ENCODE measurements around the gene TENM3. TPM values are rescaled to one million over a fixed set of nuclear protein-coding genes. Genes with fewer than 3 reads are reported as not detected.
A peak's percentile ranks its signal among the peaks of the same experiment; 100 is the strongest.

TENM3 gene
- total RNA-seq, 1 experiment from 2014 or later = 71.0 TPM

DNA sequence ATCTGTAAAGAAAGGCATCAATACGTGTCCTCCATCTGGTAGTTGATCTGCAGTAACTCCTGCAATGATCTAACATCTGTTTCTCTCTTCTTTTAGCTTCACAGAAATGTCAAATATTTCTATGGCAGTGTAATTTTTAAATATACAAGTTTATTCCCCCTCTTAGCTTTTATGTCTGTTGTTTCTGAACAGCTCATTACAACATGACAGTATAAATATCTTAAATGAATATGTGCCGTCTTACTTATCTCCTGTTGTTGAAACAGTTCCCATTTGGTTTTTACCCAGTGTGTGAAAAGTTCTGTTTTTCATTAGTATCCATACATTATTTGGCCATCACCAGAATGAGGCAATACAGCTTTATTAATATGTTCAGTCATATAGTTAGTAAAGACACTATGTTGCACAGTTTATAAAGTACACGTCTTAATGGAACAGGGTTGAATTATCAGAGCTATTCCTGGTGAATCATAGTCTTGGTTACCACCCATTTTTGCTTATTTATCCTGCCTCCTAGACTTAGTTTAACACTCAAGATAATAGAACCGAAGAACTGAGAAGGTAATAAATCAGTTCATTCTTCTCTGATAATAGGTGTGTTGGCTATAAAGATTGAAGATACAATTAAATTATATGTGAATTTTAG lies 321.6 kb downstream of the TENM3 start:
- Mint-ChIP-seq H3K27ac (0 out of 2 replicates have a peak overlapping the region, but pooled peaks have one; percentile 32), H3K9me3 (no peaks in the 10 kb centered on the region), H3K4me3 (no peak overlapping the region), H3K27me3 (ENCODE audit: low read depth) (no peaks in the 10 kb centered on the region), H3K36me3 (no peaks in the 10 kb centered on the region; the same call in 1 of the 2 replicates), H3K4me1 (peaks cover 67% of the 10 kb centered on the region)
- CTCF ChIA-PET = no interaction called here
- TF ChIP-seq, protein P1, sequence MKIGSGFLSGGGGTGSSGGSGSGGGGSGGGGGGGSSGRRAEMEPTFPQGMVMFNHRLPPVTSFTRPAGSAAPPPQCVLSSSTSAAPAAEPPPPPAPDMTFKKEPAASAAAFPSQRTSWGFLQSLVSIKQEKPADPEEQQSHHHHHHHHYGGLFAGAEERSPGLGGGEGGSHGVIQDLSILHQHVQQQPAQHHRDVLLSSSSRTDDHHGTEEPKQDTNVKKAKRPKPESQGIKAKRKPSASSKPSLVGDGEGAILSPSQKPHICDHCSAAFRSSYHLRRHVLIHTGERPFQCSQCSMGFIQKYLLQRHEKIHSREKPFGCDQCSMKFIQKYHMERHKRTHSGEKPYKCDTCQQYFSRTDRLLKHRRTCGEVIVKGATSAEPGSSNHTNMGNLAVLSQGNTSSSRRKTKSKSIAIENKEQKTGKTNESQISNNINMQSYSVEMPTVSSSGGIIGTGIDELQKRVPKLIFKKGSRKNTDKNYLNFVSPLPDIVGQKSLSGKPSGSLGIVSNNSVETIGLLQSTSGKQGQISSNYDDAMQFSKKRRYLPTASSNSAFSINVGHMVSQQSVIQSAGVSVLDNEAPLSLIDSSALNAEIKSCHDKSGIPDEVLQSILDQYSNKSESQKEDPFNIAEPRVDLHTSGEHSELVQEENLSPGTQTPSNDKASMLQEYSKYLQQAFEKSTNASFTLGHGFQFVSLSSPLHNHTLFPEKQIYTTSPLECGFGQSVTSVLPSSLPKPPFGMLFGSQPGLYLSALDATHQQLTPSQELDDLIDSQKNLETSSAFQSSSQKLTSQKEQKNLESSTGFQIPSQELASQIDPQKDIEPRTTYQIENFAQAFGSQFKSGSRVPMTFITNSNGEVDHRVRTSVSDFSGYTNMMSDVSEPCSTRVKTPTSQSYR (CRISPR knock-in tag; IDR thresholded peaks at IDR 0.05) = no peak
- no peak for TF ChIP-seq TP53 (CRISPR knock-in tag; IDR thresholded peaks at IDR 0.05)
- no peak for TF ChIP-seq RELA (CRISPR knock-in tag; IDR thresholded peaks at IDR 0.05; ENCODE audit: borderline replicate concordance)
- TF ChIP-seq GABPB1 (CRISPR knock-in tag; IDR thresholded peaks at IDR 0.05) = no peak
- TF ChIP-seq, protein P2, sequence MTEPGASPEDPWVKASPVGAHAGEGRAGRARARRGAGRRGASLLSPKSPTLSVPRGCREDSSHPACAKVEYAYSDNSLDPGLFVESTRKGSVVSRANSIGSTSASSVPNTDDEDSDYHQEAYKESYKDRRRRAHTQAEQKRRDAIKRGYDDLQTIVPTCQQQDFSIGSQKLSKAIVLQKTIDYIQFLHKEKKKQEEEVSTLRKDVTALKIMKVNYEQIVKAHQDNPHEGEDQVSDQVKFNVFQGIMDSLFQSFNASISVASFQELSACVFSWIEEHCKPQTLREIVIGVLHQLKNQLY (CRISPR knock-in tag; IDR thresholded peaks at IDR 0.05) = no peak
- TF ChIP-seq ZNF263 (CRISPR knock-in tag; IDR thresholded peaks at IDR 0.05; ENCODE audit: low read depth) = no peak
- no peak for TF ChIP-seq ZNF416 (CRISPR knock-in tag; IDR thresholded peaks at IDR 0.05)
- TF ChIP-seq, protein P3, sequence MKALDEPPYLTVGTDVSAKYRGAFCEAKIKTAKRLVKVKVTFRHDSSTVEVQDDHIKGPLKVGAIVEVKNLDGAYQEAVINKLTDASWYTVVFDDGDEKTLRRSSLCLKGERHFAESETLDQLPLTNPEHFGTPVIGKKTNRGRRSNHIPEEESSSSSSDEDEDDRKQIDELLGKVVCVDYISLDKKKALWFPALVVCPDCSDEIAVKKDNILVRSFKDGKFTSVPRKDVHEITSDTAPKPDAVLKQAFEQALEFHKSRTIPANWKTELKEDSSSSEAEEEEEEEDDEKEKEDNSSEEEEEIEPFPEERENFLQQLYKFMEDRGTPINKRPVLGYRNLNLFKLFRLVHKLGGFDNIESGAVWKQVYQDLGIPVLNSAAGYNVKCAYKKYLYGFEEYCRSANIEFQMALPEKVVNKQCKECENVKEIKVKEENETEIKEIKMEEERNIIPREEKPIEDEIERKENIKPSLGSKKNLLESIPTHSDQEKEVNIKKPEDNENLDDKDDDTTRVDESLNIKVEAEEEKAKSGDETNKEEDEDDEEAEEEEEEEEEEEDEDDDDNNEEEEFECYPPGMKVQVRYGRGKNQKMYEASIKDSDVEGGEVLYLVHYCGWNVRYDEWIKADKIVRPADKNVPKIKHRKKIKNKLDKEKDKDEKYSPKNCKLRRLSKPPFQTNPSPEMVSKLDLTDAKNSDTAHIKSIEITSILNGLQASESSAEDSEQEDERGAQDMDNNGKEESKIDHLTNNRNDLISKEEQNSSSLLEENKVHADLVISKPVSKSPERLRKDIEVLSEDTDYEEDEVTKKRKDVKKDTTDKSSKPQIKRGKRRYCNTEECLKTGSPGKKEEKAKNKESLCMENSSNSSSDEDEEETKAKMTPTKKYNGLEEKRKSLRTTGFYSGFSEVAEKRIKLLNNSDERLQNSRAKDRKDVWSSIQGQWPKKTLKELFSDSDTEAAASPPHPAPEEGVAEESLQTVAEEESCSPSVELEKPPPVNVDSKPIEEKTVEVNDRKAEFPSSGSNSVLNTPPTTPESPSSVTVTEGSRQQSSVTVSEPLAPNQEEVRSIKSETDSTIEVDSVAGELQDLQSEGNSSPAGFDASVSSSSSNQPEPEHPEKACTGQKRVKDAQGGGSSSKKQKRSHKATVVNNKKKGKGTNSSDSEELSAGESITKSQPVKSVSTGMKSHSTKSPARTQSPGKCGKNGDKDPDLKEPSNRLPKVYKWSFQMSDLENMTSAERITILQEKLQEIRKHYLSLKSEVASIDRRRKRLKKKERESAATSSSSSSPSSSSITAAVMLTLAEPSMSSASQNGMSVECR (CRISPR knock-in tag; IDR thresholded peaks at IDR 0.05; ENCODE audit: borderline replicate concordance) = no peak
- TF ChIP-seq IRF2 (CRISPR knock-in tag; IDR thresholded peaks at IDR 0.05; ENCODE audit: borderline replicate concordance, low read depth) = no peak
- TF ChIP-seq, protein P4, sequence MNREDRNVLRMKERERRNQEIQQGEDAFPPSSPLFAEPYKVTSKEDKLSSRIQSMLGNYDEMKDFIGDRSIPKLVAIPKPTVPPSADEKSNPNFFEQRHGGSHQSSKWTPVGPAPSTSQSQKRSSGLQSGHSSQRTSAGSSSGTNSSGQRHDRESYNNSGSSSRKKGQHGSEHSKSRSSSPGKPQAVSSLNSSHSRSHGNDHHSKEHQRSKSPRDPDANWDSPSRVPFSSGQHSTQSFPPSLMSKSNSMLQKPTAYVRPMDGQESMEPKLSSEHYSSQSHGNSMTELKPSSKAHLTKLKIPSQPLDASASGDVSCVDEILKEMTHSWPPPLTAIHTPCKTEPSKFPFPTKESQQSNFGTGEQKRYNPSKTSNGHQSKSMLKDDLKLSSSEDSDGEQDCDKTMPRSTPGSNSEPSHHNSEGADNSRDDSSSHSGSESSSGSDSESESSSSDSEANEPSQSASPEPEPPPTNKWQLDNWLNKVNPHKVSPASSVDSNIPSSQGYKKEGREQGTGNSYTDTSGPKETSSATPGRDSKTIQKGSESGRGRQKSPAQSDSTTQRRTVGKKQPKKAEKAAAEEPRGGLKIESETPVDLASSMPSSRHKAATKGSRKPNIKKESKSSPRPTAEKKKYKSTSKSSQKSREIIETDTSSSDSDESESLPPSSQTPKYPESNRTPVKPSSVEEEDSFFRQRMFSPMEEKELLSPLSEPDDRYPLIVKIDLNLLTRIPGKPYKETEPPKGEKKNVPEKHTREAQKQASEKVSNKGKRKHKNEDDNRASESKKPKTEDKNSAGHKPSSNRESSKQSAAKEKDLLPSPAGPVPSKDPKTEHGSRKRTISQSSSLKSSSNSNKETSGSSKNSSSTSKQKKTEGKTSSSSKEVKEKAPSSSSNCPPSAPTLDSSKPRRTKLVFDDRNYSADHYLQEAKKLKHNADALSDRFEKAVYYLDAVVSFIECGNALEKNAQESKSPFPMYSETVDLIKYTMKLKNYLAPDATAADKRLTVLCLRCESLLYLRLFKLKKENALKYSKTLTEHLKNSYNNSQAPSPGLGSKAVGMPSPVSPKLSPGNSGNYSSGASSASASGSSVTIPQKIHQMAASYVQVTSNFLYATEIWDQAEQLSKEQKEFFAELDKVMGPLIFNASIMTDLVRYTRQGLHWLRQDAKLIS (CRISPR knock-in tag; IDR thresholded peaks at IDR 0.05; ENCODE audit: borderline replicate concordance) = no peak
- no peak for TF ChIP-seq NR2C2 (CRISPR knock-in tag; IDR thresholded peaks at IDR 0.05)
- no peak for TF ChIP-seq ZNF232 (CRISPR knock-in tag; IDR thresholded peaks at IDR 0.05)
- TF ChIP-seq ZNF317 (CRISPR knock-in tag; IDR thresholded peaks at IDR 0.05; ENCODE audit: borderline replicate concordance, low read depth) = no peak
- TF ChIP-seq ETV6 (CRISPR knock-in tag; IDR thresholded peaks at IDR 0.05) = no peak
- TF ChIP-seq, protein P5, sequence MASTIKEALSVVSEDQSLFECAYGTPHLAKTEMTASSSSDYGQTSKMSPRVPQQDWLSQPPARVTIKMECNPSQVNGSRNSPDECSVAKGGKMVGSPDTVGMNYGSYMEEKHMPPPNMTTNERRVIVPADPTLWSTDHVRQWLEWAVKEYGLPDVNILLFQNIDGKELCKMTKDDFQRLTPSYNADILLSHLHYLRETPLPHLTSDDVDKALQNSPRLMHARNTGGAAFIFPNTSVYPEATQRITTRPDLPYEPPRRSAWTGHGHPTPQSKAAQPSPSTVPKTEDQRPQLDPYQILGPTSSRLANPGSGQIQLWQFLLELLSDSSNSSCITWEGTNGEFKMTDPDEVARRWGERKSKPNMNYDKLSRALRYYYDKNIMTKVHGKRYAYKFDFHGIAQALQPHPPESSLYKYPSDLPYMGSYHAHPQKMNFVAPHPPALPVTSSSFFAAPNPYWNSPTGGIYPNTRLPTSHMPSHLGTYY (CRISPR knock-in tag; IDR thresholded peaks at IDR 0.05) = no peak
- ATAC-seq = no peak
- no peak for DNase-seq (ENCODE audit: low spot score)
- POLR2A ChIA-PET = no interaction called here
